IMR-90 (cell line): ENCODE data around the gene FOXO3. TPM values are rescaled to one million over a fixed set of nuclear protein-coding genes. Genes with fewer than 3 reads are reported as not detected.
"Not testable (repeated sequence)": the region's sequence is repeated elsewhere in the genome, so short reads cannot be mapped to it uniquely, and the experiment has no call there.

Experiments used
- ATAC-seq: fragments of 200-7000 bp; cut with Tn5 transposase; 2 replicates; pipeline ENCODE4 v1.9.1; 2020; ENCODE audit warnings: low read depth, mild to moderate bottlenecking, moderate library complexity
- BruUV-seq: library from RNA; stranded (reverse); fragments of 400-500 nt; replicated peaks from 2 replicates; lab custom pipeline; 2021; lab: Mats Ljungman, UMichigan
- CTCF ChIA-PET: fragments of 300-600 bp; formaldehyde crosslinking; extraction: SDS; loops from one replicate; lab custom pipeline; 2021; ENCODE audit warnings: antibody characterized with exemption; lab: Yijun Ruan, JAX
- POLR2A ChIA-PET: fragments of 300-600 bp; sonication (Branson Sonifier 250); formaldehyde crosslinking; loops from one replicate; lab custom pipeline; 2022; ENCODE audit warnings: antibody characterized with exemption; ENCODE audit not compliant: unreplicated experiment; lab: Charles Lee
- DNase-seq: peaks from one replicate; pipeline ENCODE4 v3.0.0; 2013
- H2AFZ ChIP-seq: replicated peaks from 2 replicates; pipeline ENCODE3; 2013; ENCODE audit warnings: low read length, mild to moderate bottlenecking; ENCODE audit not compliant: poor library complexity
- H2AK5ac ChIP-seq: 2 replicates; pipeline ENCODE4 v1.6.1; 2013; ENCODE audit warnings: low read depth, low read length, inconsistent platforms
- H2AK9ac ChIP-seq: replicated peaks from 2 replicates; pipeline ENCODE3; 2013; ENCODE audit warnings: mild to moderate bottlenecking, low read depth, low read length, moderate library complexity; ENCODE audit not compliant: poor library complexity
- H2BK120ac ChIP-seq: 2 replicates; pipeline ENCODE4 v1.6.1; 2013; ENCODE audit warnings: low read depth, low read length, inconsistent platforms
- H2BK15ac ChIP-seq: 3 replicates; pipeline ENCODE4 v1.6.1; 2013; ENCODE audit warnings: low read depth, low read length, inconsistent platforms
- H2BK20ac ChIP-seq: 2 replicates; pipeline ENCODE4 v1.6.1; 2013; ENCODE audit warnings: low read depth, mild to moderate bottlenecking, inconsistent platforms, low read length, moderate library complexity
- H2BK5ac ChIP-seq: 2 replicates; pipeline ENCODE4 v1.6.1; 2013; ENCODE audit warnings: mild to moderate bottlenecking, low read depth, low read length, inconsistent platforms; ENCODE audit not compliant: poor library complexity, severe bottlenecking
- H3K14ac ChIP-seq: replicated peaks from 2 replicates; pipeline ENCODE4 v1.6.1; 2013; ENCODE audit warnings: low read depth, low read length, inconsistent platforms
- H3K18ac ChIP-seq: 2 replicates; pipeline ENCODE4 v1.6.1; 2013; ENCODE audit warnings: low read depth, low read length, control low read depth
- H3K23ac ChIP-seq: 2 replicates; pipeline ENCODE4 v1.6.1; 2013; ENCODE audit warnings: low read depth, low read length, inconsistent platforms
- H3K27ac ChIP-seq: 2 replicates; pipeline ENCODE4 v1.5.1; 2013; ENCODE audit warnings: mild to moderate bottlenecking, control low read depth, low read length; ENCODE audit not compliant: insufficient read depth
- H3K27me3 ChIP-seq: 2 replicates; pipeline ENCODE4 v1.6.1; 2013; ENCODE audit warnings: low read length; ENCODE audit not compliant: control insufficient read depth, insufficient read depth
- H3K36me3 ChIP-seq: 2 replicates; pipeline ENCODE4 v1.6.1; 2013; ENCODE audit warnings: low read length, mixed read lengths; ENCODE audit not compliant: control insufficient read depth, insufficient read depth
- H3K4ac ChIP-seq: 2 replicates; pipeline ENCODE4 v1.6.1; 2013; ENCODE audit warnings: low read depth, low read length, inconsistent platforms
- H3K4me1 ChIP-seq: 2 replicates; pipeline ENCODE4 v1.6.1; 2013; ENCODE audit warnings: low read length, mixed read lengths; ENCODE audit not compliant: control insufficient read depth, insufficient read depth
- H3K4me2 ChIP-seq: 2 replicates; pipeline ENCODE4 v1.6.1; 2013; ENCODE audit warnings: low read depth, mild to moderate bottlenecking, control low read depth, low read length, moderate library complexity
- H3K4me3 ChIP-seq: 2 replicates; pipeline ENCODE4 v1.5.1; 2013; ENCODE audit warnings: low read depth, mild to moderate bottlenecking, control low read depth, low read length, moderate library complexity; ENCODE audit not compliant: insufficient read depth
- H3K56ac ChIP-seq: 2 replicates; pipeline ENCODE4 v1.6.1; 2013; ENCODE audit warnings: low read length, inconsistent platforms; ENCODE audit not compliant: insufficient read depth; ENCODE audit errors: extremely low read depth
- H3K79me1 ChIP-seq, 2 experiments: 2 replicates each; pipeline ENCODE4 v1.6.1; 2013; ENCODE audit warnings: low read length in 2 of 2, inconsistent platforms in 1 of 2, low read depth in 1 of 2
- H3K9ac ChIP-seq: 2 replicates; pipeline ENCODE4 v1.6.1; 2013; ENCODE audit warnings: low read depth, low read length, control low read depth
- H3K9me1 ChIP-seq: 2 replicates; pipeline ENCODE4 v1.6.1; 2013; ENCODE audit warnings: low read length, inconsistent platforms; ENCODE audit not compliant: insufficient read depth
- H3K9me3 ChIP-seq: 2 replicates; pipeline ENCODE4 v1.6.1; 2013; ENCODE audit warnings: low read length; ENCODE audit not compliant: control insufficient read depth, insufficient read depth
- H4K20me1 ChIP-seq: 2 replicates; pipeline ENCODE4 v1.6.1; 2013; ENCODE audit warnings: low read length, inconsistent platforms; ENCODE audit not compliant: insufficient read depth
- H4K5ac ChIP-seq: 2 replicates; pipeline ENCODE4 v1.6.1; 2013; ENCODE audit warnings: mild to moderate bottlenecking, low read depth, low read length, control low read depth
- H4K8ac ChIP-seq, 2 experiments: 2 replicates each; pipeline ENCODE4 v1.6.1; 2013; ENCODE audit warnings: low read depth in 2 of 2, low read length in 2 of 2, control low read depth in 1 of 2, inconsistent platforms in 1 of 2
- H4K91ac ChIP-seq: 2 replicates; pipeline ENCODE4 v1.6.1; 2013; ENCODE audit warnings: low read depth, low read length, inconsistent platforms; ENCODE audit not compliant: insufficient read depth
- WGBS, 2 experiments: methylation state at CpG; one replicate each; pipeline versions ENCODE4 v1.1.5 to v1.1.7; 2013; ENCODE audit warnings: missing lambda C conversion rate in 2 of 2; ENCODE audit not compliant: insufficient read length in 1 of 2; ENCODE audit errors: extremely low coverage in 2 of 2; 5-methylcytosine and 5-hydroxymethylcytosine counted together
- dilution Hi-C: fragments of 300-500 bp; cut with HindIII; formaldehyde crosslinking; loops from one replicate; pipeline ENCODE4 v1.14.3; 2018; ENCODE audit warnings: low sequenced_read_pairs; ENCODE audit not compliant: unreplicated experiment
- in situ Hi-C: fragments of 300-500 bp; cut with MboI; formaldehyde crosslinking; loops from 3 replicates; pipeline ENCODE4 v1.14.3; 2019; ENCODE audit warnings: low sequenced_read_pairs, inconsistent platforms, mixed read lengths
- intact Hi-C: fragments of 100-400 bp; cut with micrococcal nuclease; formaldehyde crosslinking; loops from 2 replicates; pipeline ENCODE4 v1.10.0; 2022
- polyA plus RNA-seq, 3 experiments: library from polyadenylated mRNA; depleted of rRNA; stranded (reverse); fragments of >200 nt; gene quantifications; 2 replicates each; pipeline ENCODE4 v1.2.3, GENCODE V29; 2012; ENCODE audit warnings: low replicate concordance in 1 of 3
- total RNA-seq: library from RNA; depleted of rRNA; stranded (reverse); fragments of >200 nt; gene quantifications from 2 replicates; pipeline ENCODE4 v1.2.3, GENCODE V29; 2012

The FOXO3 gene
- total and polyA plus RNA-seq, 2 of the 4 experiments (the other 2 are of a cell fraction): 17.5 to 38.7 TPM

GRCh38 chr6:108680314-108680713 is 119.6 kb downstream of the FOXO3 start:
- CTCF ChIA-PET, H3K4me3 ChIP-seq, H3K27ac ChIP-seq, dilution Hi-C loops, intact Hi-C loops, H2AK9ac ChIP-seq, H3K23ac ChIP-seq, H3K36me3 ChIP-seq, BruUV-seq, ATAC-seq, H3K4me2 ChIP-seq, H3K27me3 ChIP-seq, H3K9ac ChIP-seq, H4K5ac ChIP-seq, H3K56ac ChIP-seq, H2BK15ac ChIP-seq, H3K9me3 ChIP-seq, H2AFZ ChIP-seq, DNase-seq, in situ Hi-C loops, H3K18ac ChIP-seq: not testable (repeated sequence)
- POLR2A ChIA-PET: interaction anchor here (0.7 kb wide), 1 partner anchor 120 kb away, joined by 7 read pairs; no protein-coding TSS in a partner anchor
- peak overlapping the region; percentile 42 for H2BK20ac ChIP-seq
- 100% methylated on average over 4 of the region's 9 CpGs; no CpG with 5 or more reads in 1 of the 2 experiments for WGBS, 2 experiments
- peaks cover 10% of the 10 kb centered on the region for H3K9me1 ChIP-seq
- H4K8ac ChIP-seq: 0 out of 4 replicates have a peak overlapping the region, but pooled peaks of 1 of the 2 experiments have one; percentile 9
- peaks cover 24% of the 10 kb centered on the region for H3K4me1 ChIP-seq
- H4K91ac ChIP-seq: peak overlapping the region; percentile 56
- peak overlapping the region; percentile 89 for H2AK5ac ChIP-seq
- H3K14ac ChIP-seq: 0 out of 2 replicates have a peak overlapping the region, but pooled peaks have one; percentile 15
- peaks cover 19% of the 10 kb centered on the region for H4K20me1 ChIP-seq
- peak overlapping the region; percentile 36; the same call in 1 of the 2 replicates for H3K4ac ChIP-seq
- H2BK120ac ChIP-seq: peak overlapping the region; percentile 57; the same call in 1 of the 2 replicates
- peaks cover 24 to 57% of the 10 kb centered on the region in 2 experiments for H3K79me1 ChIP-seq
- H2BK5ac ChIP-seq: peak overlapping the region; percentile 60

- peak overlapping the region; percentile 92 for H3K4me2 ChIP-seq
- WGBS, 2 experiments: no CpG with 5 or more reads among the region's 1 CpG
- BruUV-seq: not testable (repeated sequence)
These were observed 121.0 kb downstream of the FOXO3 start for GRCh38 chr6:108681721-108682120.

More at GRCh38 chr6:108681721-108682120, 121.0 kb downstream of the FOXO3 start:
- CTCF ChIA-PET: interaction anchor here (0.6 kb wide), 1 partner anchor 35 kb away, joined by 3 read pairs; no protein-coding TSS in a partner anchor
- Histone ChIP-seq H2BK5ac (peak overlapping the region; percentile 93), H2BK20ac (peak overlapping the region; percentile 77), H2BK15ac (peak overlapping the region; percentile 32; the same call in 2 of the 3 replicates), H3K4ac (peak overlapping the region; percentile 61), H3K4me1 (peaks cover 30% of the 10 kb centered on the region), H3K79me1 (peaks cover 35 to 60% of the 10 kb centered on the region in 2 experiments), H4K91ac (peak overlapping the region; percentile 84), H2AK5ac (peak overlapping the region; percentile 85; the same call in 1 of the 2 replicates), H3K27ac (peak overlapping the region; percentile 81), H4K8ac (peak overlapping the region; percentile 0 to 84; a peak in 2 of 4 replicates), H4K5ac (peak overlapping the region; percentile 95), H3K14ac (peak overlapping the region; percentile 18; the same call in 1 of the 2 replicates), H3K18ac (peak overlapping the region; percentile 96), H3K36me3 (peaks cover 12% of the 10 kb centered on the region), H3K56ac (peak overlapping the region; percentile 74; the same call in 1 of the 2 replicates), H3K23ac (peak overlapping the region; percentile 14; the same call in 1 of the 2 replicates), H3K9me1 (peaks cover 15% of the 10 kb centered on the region), H2BK120ac (peak overlapping the region; percentile 71), H4K20me1 (peaks cover 12% of the 10 kb centered on the region; the same call in 1 of the 2 replicates)
- in situ Hi-C loops, intact Hi-C loops, H2AK9ac ChIP-seq, DNase-seq, dilution Hi-C loops, H3K9me3 ChIP-seq, H3K9ac ChIP-seq, H3K4me3 ChIP-seq, H3K27me3 ChIP-seq, H2AFZ ChIP-seq, POLR2A ChIA-PET: not testable (repeated sequence)
- peak; percentile 89 for ATAC-seq
